Measurements from ENCODE around the gene MRPL58. TPM values are rescaled to one million over a fixed set of nuclear protein-coding genes. Genes with fewer than 3 reads are reported as not detected.
"Not testable (repeated sequence)": the region's sequence is repeated elsewhere in the genome, so short reads cannot be mapped to it uniquely, and the experiment has no call there.

The MRPL58 gene
- polyA plus RNA-seq, 12 donors, result 13.8 to 23.6 (median 22.2) TPM; not detected in 1

- DNase-seq, result peak; percentile 58
These were observed 30.3 kb upstream of the MRPL58 start for GRCh38 chr17:74981979-74982662.

GRCh38 chr17:74982663-74983313 is 29.7 kb upstream of the MRPL58 start:
- DNase-seq, result not testable (repeated sequence)

- no peak for DNase-seq
These were observed 26.3 kb upstream of the MRPL58 start for GRCh38 chr17:74986206-74986576.

- DNase-seq, result peak; percentile 95
These were observed 25.0 kb upstream of the MRPL58 start, which contains the start of gene CDR2L for GRCh38 chr17:74987418-74987908. TSS of gene CDR2L (plus strand) at chr17:74987632. CDS start at chr17:74988044, 412 bp downstream.

GRCh38 chr17:74987909-74988711 is 24.4 kb upstream of the MRPL58 start:
- peak; percentile 91 for DNase-seq

- no peak for DNase-seq
These were observed 21.8 kb upstream of the MRPL58 start for GRCh38 chr17:74990581-74991105.

GRCh38 chr17:74992223-74992622 is 20.2 kb upstream of the MRPL58 start:
- no peak for DNase-seq

- no peak for DNase-seq
These were observed 18.0 kb upstream of the MRPL58 start for GRCh38 chr17:74994440-74994839.

- DNase-seq, result no peak
These were observed 16.6 kb upstream of the MRPL58 start for GRCh38 chr17:74995847-74996246.

- no peak for DNase-seq
These were observed 13.7 kb upstream of the MRPL58 start for GRCh38 chr17:74998783-74999182.

- DNase-seq, result no peak
These were observed 12.9 kb upstream of the MRPL58 start for GRCh38 chr17:74999523-74999922.

GRCh38 chr17:75001915-75002843 is 10.3 kb upstream of the MRPL58 start:
- no peak for DNase-seq

- DNase-seq, result no peak
These were observed 9.2 kb upstream of the MRPL58 start for GRCh38 chr17:75003070-75003956.

GRCh38 chr17:75003957-75004355 is 8.5 kb upstream of the MRPL58 start:
- no peak for DNase-seq

GRCh38 chr17:75004371-75004770 is 8.1 kb upstream of the MRPL58 start:
- no peak for DNase-seq

GRCh38 chr17:75005291-75005690 is 7.2 kb upstream of the MRPL58 start:
- no peak for DNase-seq

GRCh38 chr17:75006084-75006483 is 6.4 kb upstream of the MRPL58 start:
- DNase-seq, result not testable (repeated sequence)

- no peak for DNase-seq
These were observed 5.8 kb upstream of the MRPL58 start for GRCh38 chr17:75006653-75007052.

GRCh38 chr17:75008373-75008772 is 4.1 kb upstream of the MRPL58 start:
- DNase-seq, result no peak

- DNase-seq, result no peak
These were observed 3.2 kb upstream of the MRPL58 start for GRCh38 chr17:75009139-75009724.

Data from muscle of arm (tissue), 12 donors.